ENCODE data around the gene PIK3AP1.

PIK3AP1 gene

GRCh38 chr10:96641396-96642295, 78.7 kb downstream of the PIK3AP1 start:
- DNase-seq = no peak

GRCh38 chr10:96639899-96640298, 80.4 kb downstream of the PIK3AP1 start:
- no peak for DNase-seq

GRCh38 chr10:96638696-96639095, 81.6 kb downstream of the PIK3AP1 start:
- DNase-seq = no peak

- no peak for DNase-seq
These were observed 82.2 kb downstream of the PIK3AP1 start for GRCh38 chr10:96638120-96638519.

GRCh38 chr10:96637709-96638108, 82.6 kb downstream of the PIK3AP1 start:
- DNase-seq = no peak

- no peak for DNase-seq
These were observed 83.8 kb downstream of the PIK3AP1 start for GRCh38 chr10:96636551-96636950.

GRCh38 chr10:96632974-96633710, 87.2 kb downstream of the PIK3AP1 start:
- DNase-seq = no peak

GRCh38 chr10:96627292-96627691, 93.0 kb downstream of the PIK3AP1 start:
- DNase-seq = no peak

GRCh38 chr10:96626795-96627194, 93.5 kb downstream of the PIK3AP1 start:
- no peak for DNase-seq

- no peak for DNase-seq
These were observed 95.1 kb downstream of the PIK3AP1 start for GRCh38 chr10:96625173-96625572.

- no peak for DNase-seq
These were observed 98.1 kb downstream of the PIK3AP1 start for GRCh38 chr10:96622013-96622787.

GRCh38 chr10:96619796-96620773, 100.2 kb downstream of the PIK3AP1 start:
- peak; percentile 17 for DNase-seq

- DNase-seq = no peak
These were observed 101.2 kb downstream of the PIK3AP1 start for GRCh38 chr10:96619120-96619519.

- DNase-seq = no peak
These were observed 101.7 kb downstream of the PIK3AP1 start for GRCh38 chr10:96618653-96619052.

GRCh38 chr10:96616961-96617360, 103.4 kb downstream of the PIK3AP1 start:
- no peak for DNase-seq

- peak; percentile 88 for DNase-seq
These were observed 105.8 kb downstream of the PIK3AP1 start for GRCh38 chr10:96614515-96614914.

- DNase-seq = no peak
These were observed 106.7 kb downstream of the PIK3AP1 start for GRCh38 chr10:96613576-96613975.

- no peak for DNase-seq
These were observed 108.1 kb downstream of the PIK3AP1 start for GRCh38 chr10:96612055-96612830.

GRCh38 chr10:96610817-96611216, 109.5 kb downstream of the PIK3AP1 start:
- no peak for DNase-seq

GRCh38 chr10:96609510-96609909, 110.8 kb downstream of the PIK3AP1 start:
- no peak for DNase-seq

GRCh38 chr10:96608805-96609204, 111.5 kb downstream of the PIK3AP1 start:
- no peak for DNase-seq

Measured in fibroblast of skin of back (primary cell).